ENCODE data around the gene NTSR1. TPM values are rescaled to one million over a fixed set of nuclear protein-coding genes. Genes with fewer than 3 reads are reported as not detected.

Gene NTSR1
- total RNA-seq, 4 donors from 2014 or later: 0.04 to 0.13 TPM; not detected in 2

GRCh38 chr20:62712606-62713005 lies 4.0 kb downstream of the NTSR1 start:
- no peaks in the 10 kb centered on the region for H3K36me3 ChIP-seq
- no peak overlapping the region for H3K4me3 ChIP-seq
- peaks cover 42 to 50% (median 48%) of the 10 kb centered on the region in 3 donors for H3K27me3 ChIP-seq
- H3K4me1 ChIP-seq: no peaks in the 10 kb centered on the region
- no peaks in the 10 kb centered on the region for H3K9me3 ChIP-seq
- ATAC-seq (no peak), DNase-seq (no peak)
- intact Hi-C loops (cut with DNase I; ENCODE audit: low total_unique reads): no loop called here
- no peak for TF ChIP-seq POLR2A (IDR thresholded peaks at IDR 0.05)
- TF ChIP-seq CTCF (IDR thresholded peaks at IDR 0.05 in 4 of 5, conservative IDR thresholded peaks at IDR 0.05 in 1 of 5): no peak
- no peak overlapping the region for H3K27ac ChIP-seq
- in situ Hi-C loops (cut with MboI; ENCODE audit: low sequenced_read_pairs in 4 of 4): no loop called here

- Histone ChIP-seq H3K4me1 (no peaks in the 10 kb centered on the region), H3K36me3 (no peaks in the 10 kb centered on the region), H3K27me3 (peaks cover 39 to 45% (median 42%) of the 10 kb centered on the region in 3 donors), H3K9me3 (no peaks in the 10 kb centered on the region), H3K27ac (no peak overlapping the region), H3K4me3 (no peak overlapping the region)
- no peak for TF ChIP-seq POLR2A (IDR thresholded peaks at IDR 0.05)
- no peak for TF ChIP-seq CTCF (IDR thresholded peaks at IDR 0.05 in 4 of 5, conservative IDR thresholded peaks at IDR 0.05 in 1 of 5)
- no peak for ATAC-seq
- no peak for DNase-seq
- intact Hi-C loops (cut with DNase I; ENCODE audit: low total_unique reads): no loop called here
- in situ Hi-C loops (cut with MboI; ENCODE audit: low sequenced_read_pairs in 4 of 4): no loop called here
Observed at GRCh38 chr20:62714006-62714405, 5.4 kb downstream of the NTSR1 start.

- in situ Hi-C loops (cut with MboI; ENCODE audit: low sequenced_read_pairs in 4 of 4) (no loop called here), intact Hi-C loops (cut with DNase I; ENCODE audit: low total_unique reads) (no loop called here)
- peaks cover 34 to 39% (median 35%) of the 10 kb centered on the region in 3 donors for H3K27me3 ChIP-seq
- no peak overlapping the region for H3K27ac ChIP-seq
- TF ChIP-seq CTCF (IDR thresholded peaks at IDR 0.05 in 4 of 5, conservative IDR thresholded peaks at IDR 0.05 in 1 of 5): no peak
- TF ChIP-seq POLR2A (IDR thresholded peaks at IDR 0.05): no peak
- H3K4me1 ChIP-seq: no peaks in the 10 kb centered on the region
- H3K9me3 ChIP-seq: no peaks in the 10 kb centered on the region
- H3K36me3 ChIP-seq: no peaks in the 10 kb centered on the region
- DNase-seq (no peak), ATAC-seq (no peak)
- no peak overlapping the region for H3K4me3 ChIP-seq
Observed at GRCh38 chr20:62714799-62715198, 6.2 kb downstream of the NTSR1 start.

GRCh38 chr20:62715201-62715600 lies 6.6 kb downstream of the NTSR1 start:
- Histone ChIP-seq H3K9me3 (no peaks in the 10 kb centered on the region), H3K27me3 (peaks cover 31 to 35% (median 33%) of the 10 kb centered on the region in 3 donors), H3K4me1 (no peaks in the 10 kb centered on the region), H3K36me3 (no peaks in the 10 kb centered on the region), H3K27ac (no peak overlapping the region), H3K4me3 (no peak overlapping the region)
- ATAC-seq: no peak
- intact Hi-C loops (cut with DNase I; ENCODE audit: low total_unique reads): no loop called here
- no peak for DNase-seq
- TF ChIP-seq CTCF (IDR thresholded peaks at IDR 0.05 in 4 of 5, conservative IDR thresholded peaks at IDR 0.05 in 1 of 5) (no peak), POLR2A (IDR thresholded peaks at IDR 0.05) (no peak)
- in situ Hi-C loops (cut with MboI; ENCODE audit: low sequenced_read_pairs in 4 of 4): no loop called here
